Measurements from ENCODE around the gene CARD19.

Gene CARD19

DNA sequence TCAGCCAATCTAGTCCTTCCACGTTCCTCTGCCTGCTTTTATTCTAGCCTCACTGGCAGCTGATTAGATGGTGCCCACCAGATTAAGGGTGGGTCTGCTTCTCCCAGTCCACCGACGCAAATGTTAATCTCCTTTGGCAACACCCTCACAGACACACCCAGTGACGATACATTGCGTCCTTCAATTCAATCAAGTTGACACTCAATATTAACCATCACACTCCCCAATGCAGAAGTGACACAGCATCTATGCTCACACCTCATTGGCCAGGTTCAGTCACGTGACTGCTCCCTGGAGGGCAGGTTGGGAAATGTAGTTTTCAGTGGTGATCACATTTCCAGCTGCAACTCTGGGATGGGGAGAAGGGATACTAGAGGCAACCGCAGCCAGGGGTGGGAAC lies 24.6 kb upstream of the CARD19 start:
- TF ChIP-seq, protein P1, sequence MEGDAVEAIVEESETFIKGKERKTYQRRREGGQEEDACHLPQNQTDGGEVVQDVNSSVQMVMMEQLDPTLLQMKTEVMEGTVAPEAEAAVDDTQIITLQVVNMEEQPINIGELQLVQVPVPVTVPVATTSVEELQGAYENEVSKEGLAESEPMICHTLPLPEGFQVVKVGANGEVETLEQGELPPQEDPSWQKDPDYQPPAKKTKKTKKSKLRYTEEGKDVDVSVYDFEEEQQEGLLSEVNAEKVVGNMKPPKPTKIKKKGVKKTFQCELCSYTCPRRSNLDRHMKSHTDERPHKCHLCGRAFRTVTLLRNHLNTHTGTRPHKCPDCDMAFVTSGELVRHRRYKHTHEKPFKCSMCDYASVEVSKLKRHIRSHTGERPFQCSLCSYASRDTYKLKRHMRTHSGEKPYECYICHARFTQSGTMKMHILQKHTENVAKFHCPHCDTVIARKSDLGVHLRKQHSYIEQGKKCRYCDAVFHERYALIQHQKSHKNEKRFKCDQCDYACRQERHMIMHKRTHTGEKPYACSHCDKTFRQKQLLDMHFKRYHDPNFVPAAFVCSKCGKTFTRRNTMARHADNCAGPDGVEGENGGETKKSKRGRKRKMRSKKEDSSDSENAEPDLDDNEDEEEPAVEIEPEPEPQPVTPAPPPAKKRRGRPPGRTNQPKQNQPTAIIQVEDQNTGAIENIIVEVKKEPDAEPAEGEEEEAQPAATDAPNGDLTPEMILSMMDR (IDR thresholded peaks at IDR 0.05) = no peak

DNA sequence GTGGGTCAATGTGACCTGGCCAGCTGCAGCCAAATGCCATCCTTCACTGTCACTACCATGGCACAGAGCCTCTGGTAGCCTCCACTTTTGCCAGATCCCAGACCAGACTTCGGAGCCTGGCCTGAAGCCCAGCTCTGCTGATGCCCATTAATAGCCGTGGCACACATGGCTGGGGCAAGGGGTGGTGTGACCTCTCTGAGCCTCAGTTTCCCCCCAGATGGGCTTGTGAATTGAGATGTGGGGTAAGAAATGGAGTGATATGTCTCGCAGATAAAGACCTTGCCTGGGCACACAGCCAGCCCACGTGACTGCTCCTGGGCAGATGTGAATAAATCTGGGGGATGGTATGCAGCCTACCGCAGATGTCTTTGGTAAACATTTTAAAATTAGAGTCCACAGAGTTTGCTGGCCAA lies 23.6 kb upstream of the CARD19 start:
- TF ChIP-seq, protein P1 (IDR thresholded peaks at IDR 0.05) = no peak

DNA sequence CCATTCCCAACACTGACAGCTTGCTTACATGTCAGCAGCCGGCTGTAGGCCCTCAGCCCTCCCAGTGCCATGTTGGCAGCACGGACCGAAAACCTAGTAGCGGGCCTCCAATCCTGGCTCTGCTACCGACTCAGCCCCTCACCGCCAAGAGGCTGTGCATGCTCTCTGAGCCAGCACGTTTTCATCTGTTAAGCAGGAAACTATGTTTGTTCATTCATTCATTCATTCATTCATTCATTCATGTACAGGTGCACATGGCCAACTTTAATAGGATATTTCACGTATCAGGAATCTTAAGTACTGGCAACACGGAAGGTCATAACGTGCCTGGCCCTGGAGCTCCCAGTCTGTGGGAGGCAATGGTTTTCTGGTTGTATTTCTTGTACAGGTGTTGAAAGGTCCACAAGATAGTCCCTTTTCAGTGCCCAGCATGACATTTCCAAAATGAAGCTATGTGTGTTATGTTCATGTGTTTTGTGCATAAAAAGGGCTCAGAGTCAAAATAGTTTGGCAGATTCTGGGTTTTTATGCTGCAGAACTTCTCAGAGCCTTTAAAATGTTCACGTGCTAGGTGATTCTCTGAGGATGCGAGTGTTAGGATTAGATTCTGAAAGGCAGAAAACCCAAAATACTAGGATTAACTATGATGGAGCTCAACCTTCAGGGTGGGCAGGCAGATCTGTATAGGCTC lies 19.8 kb upstream of the CARD19 start:
- TF ChIP-seq, protein P1 (IDR thresholded peaks at IDR 0.05) = no peak

DNA sequence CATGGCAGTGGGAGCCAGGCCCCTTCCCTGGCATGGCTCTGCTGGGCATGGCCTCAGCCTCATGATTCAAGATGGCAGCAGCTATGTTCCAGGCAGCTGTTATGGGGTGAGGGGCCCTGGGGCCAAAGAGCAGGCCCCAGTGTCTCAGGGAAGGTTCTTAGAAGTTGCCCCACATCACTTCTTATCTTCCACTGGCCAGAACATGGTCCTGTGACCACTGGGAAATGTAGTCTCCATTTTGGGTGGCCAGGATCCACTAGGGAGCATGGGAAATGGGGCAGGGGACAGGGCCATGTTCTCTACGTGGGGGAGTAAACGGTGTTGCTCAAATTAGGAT lies 19.3 kb upstream of the CARD19 start:
- TF ChIP-seq, protein P1 (IDR thresholded peaks at IDR 0.05) = no peak

DNA sequence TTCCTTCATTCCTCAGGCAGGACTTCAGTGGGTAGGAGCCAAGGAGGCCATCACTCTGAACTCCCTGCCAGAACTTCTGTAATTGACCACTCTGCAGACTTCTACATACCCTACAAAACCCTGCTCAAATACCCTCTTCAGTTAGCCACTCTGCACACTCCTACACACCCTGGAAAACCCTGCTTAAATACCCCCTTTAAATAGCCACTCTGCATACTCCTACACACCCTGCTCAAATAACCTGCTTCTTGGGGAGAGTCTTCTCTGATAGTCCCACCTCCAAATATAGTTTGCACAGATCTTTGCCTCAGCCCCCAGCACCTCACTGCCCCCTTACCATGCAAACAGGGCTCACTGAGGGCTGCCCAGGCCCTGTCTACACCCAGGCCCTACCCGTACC lies 18.6 kb upstream of the CARD19 start:
- TF ChIP-seq, protein P1 (IDR thresholded peaks at IDR 0.05) = no peak

DNA sequence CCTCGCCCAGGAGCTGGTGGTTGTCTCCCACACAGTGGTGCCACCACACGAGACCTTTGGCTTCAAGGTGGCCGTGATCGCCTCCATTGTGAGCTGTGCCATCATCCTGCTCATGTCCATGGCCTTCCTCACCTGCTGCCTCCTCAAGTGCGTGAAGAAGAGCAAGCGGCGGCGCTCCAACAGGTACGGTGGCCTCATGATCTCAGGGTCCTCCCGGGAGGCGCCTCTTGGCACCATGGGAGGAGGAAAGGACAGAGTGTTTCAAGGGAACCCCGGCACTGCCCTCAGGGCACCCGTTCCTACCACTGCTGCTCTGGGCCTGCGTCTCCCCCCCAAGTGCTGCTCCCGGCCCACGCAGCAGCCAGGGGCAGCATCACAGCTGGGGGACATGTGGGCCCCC lies 18.2 kb upstream of the CARD19 start:
- TF ChIP-seq, protein P1 (IDR thresholded peaks at IDR 0.05) = no peak

DNA sequence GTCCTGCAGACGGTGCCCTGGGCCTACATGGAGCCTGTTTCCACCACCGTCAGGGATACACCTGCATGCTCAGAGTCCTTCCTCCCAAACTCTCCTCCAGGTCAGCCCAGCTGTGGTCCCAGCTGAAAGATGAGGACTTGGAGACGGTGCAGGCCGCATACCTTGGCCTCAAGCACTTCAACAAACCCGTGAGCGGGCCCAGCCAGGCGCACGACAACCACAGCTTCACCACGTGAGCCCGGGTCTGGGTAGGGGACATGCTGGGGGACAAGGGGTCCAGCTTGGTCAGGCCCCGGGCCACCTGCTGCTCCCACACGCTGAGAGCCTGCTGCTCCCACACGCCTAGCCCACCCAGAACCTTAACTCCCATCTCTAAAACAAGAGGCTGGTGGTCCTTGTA lies 16.6 kb upstream of the CARD19 start:
- TF ChIP-seq, protein P1 (IDR thresholded peaks at IDR 0.05) = no peak

DNA sequence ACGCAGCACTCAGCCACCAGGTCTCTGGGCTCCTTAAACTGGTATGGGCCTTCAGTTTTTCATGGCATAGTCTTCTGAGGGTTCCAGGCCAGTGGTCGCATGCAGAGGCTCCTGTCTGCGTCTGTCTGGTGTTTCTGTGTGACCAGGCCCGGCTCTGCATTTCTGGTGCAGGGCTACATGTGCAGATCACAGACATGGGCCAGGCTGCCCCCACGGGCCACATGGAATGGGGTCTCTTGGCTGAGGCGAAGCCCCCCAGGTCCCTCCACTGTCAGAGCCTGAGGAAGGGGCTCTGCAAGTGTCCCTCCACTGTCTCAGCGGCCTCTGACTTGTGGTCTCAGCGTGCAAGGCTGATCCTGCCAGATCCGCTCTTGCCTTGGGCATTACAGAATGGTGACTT lies 15.6 kb upstream of the CARD19 start:
- TF ChIP-seq, protein P1 (IDR thresholded peaks at IDR 0.05) = no peak
